GM23248 (cell line): Measurements from ENCODE around the gene UBASH3B.

Experiments used
- EZH2 ChIP-seq: fragments of 200-600 bp; sonication (generic); IDR thresholded peaks from 2 replicates; pipeline ENCODE4 v1.6.1; 2018; ENCODE audit warnings: antibody characterized with exemption, mild to moderate bottlenecking; ENCODE audit not compliant: insufficient read depth, poor library complexity, severe bottlenecking
- EZH2phosphoT487 ChIP-seq: fragments of 200-600 bp; sonication (generic); IDR thresholded peaks from 2 replicates; pipeline ENCODE4 v1.6.1; 2018; ENCODE audit warnings: antibody characterized with exemption, moderate library complexity, mild to moderate bottlenecking, low read depth; ENCODE audit not compliant: insufficient read depth

DNA sequence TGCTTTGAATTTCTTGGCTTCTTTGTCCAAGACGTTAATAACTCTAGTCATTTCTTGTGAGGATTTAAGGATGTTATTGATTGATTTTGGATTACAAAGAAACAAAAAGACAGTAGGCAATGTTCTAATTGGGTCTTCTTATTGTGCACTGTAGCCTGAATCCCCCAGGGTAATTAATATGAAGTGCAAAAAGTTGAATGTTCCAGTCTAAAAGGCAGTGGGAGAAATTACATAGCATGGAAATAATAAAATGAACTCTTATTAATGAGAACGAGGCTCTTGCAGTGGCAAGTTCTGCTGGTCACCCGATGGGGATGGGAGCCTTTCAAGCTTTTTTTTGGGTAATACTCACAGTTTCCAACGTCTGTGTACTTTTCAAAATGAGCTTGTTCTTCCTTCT lies 45.6 kb downstream of the UBASH3B start:
- no peak for TF ChIP-seq EZH2phosphoT487
- TF ChIP-seq EZH2: no peak
